OCI-LY7 (cell line): ENCODE data around the gene NOTCH4. TPM values are rescaled to one million over a fixed set of nuclear protein-coding genes. Genes with fewer than 3 reads are reported as not detected.

Source experiments
- BruUV-seq: library from RNA; stranded (reverse); fragments of 400-500 nt; replicated peaks from 2 replicates; lab custom pipeline; 2021; lab: Mats Ljungman, UMichigan
- CTCF ChIA-PET: fragments of 300-600 bp; sonication (Branson Sonifier 250); formaldehyde crosslinking; loops from one replicate; lab custom pipeline; 2022; ENCODE audit warnings: antibody characterized with exemption; ENCODE audit not compliant: unreplicated experiment; lab: Charles Lee
- POLR2A ChIA-PET: fragments of 300-600 bp; sonication (Branson Sonifier 250); formaldehyde crosslinking; loops from one replicate; lab custom pipeline; 2022; ENCODE audit warnings: antibody characterized with exemption; lab: Charles Lee
- DNase-seq: peaks from one replicate; pipeline ENCODE4 v3.0.0-alpha.2; 2015; ENCODE audit warnings: low spot score
- H2AFZ ChIP-seq: fragments of 200-600 bp; sonication (generic), shearing (Covaris generic); 2 replicates; pipeline ENCODE4 v1.6.1; 2014; ENCODE audit warnings: mild to moderate bottlenecking, antibody characterized with exemption, low read length, moderate library complexity
- H3K27ac ChIP-seq: fragments of 200-600 bp; sonication (generic); 2 replicates; pipeline ENCODE4 v1.5.1; 2014; ENCODE audit warnings: mixed run types, low read depth, mild to moderate bottlenecking, moderate library complexity, low read length, inconsistent platforms; ENCODE audit not compliant: poor library complexity, severe bottlenecking
- H3K36me3 ChIP-seq: fragments of 200-600 bp; sonication (generic); 2 replicates; pipeline ENCODE4 v1.6.1; 2014; ENCODE audit warnings: mild to moderate bottlenecking, antibody characterized with exemption, low read length, moderate library complexity, mixed read lengths; ENCODE audit not compliant: insufficient read depth
- H3K4me1 ChIP-seq: fragments of 200-600 bp; sonication (generic); 2 replicates; pipeline ENCODE4 v1.5.1; 2014; ENCODE audit warnings: mild to moderate bottlenecking, low read length; ENCODE audit not compliant: insufficient read depth, poor library complexity, severe bottlenecking
- H3K4me2 ChIP-seq: fragments of 200-600 bp; sonication (generic); 2 replicates; pipeline ENCODE4 v1.6.1; 2014; ENCODE audit warnings: mild to moderate bottlenecking, low read length
- H3K4me3 ChIP-seq: fragments of 200-600 bp; sonication (generic); 2 replicates; pipeline ENCODE4 v1.5.1; 2014; ENCODE audit warnings: mild to moderate bottlenecking, low read depth, low read length; ENCODE audit not compliant: poor library complexity, severe bottlenecking
- H3K79me2 ChIP-seq: fragments of 200-600 bp; sonication (generic); 2 replicates; pipeline ENCODE4 v1.6.1; 2016; ENCODE audit warnings: low read depth, mild to moderate bottlenecking, low read length, moderate library complexity, mixed read lengths; ENCODE audit not compliant: insufficient read depth
- H3K9me2 ChIP-seq: fragments of 200-600 bp; sonication (generic); 2 replicates; pipeline ENCODE4 v1.6.1; 2016; ENCODE audit warnings: mild to moderate bottlenecking, low read length, mixed read lengths; ENCODE audit not compliant: insufficient read depth
- H3K9me3 ChIP-seq: fragments of 200-600 bp; sonication (generic); 2 replicates; pipeline ENCODE4 v1.6.1; 2014; ENCODE audit warnings: mild to moderate bottlenecking, mixed run types, low read length, mixed read lengths
- H4K20me1 ChIP-seq: fragments of 200-600 bp; sonication (generic); 2 replicates; pipeline ENCODE4 v1.6.1; 2014; ENCODE audit warnings: mild to moderate bottlenecking, antibody characterized with exemption, low read length, moderate library complexity, mixed read lengths; ENCODE audit not compliant: insufficient read depth
- EZH2phosphoT487 ChIP-seq: fragments of 200-600 bp; sonication (generic); IDR thresholded peaks from 2 replicates; pipeline ENCODE4 v1.6.1; 2018; ENCODE audit warnings: low read depth, borderline replicate concordance, mild to moderate bottlenecking, mixed run types, antibody characterized with exemption, low read length, moderate library complexity, mixed read lengths
- intact Hi-C: fragments of 100-400 bp; cut with micrococcal nuclease; formaldehyde crosslinking; loops from one replicate; pipeline ENCODE4 v1.10.0; 2022; ENCODE audit not compliant: unreplicated experiment
- microRNA-seq: library from miRNA; unstranded; fragments of <30 nt; microRNA quantifications from one replicate; pipeline ENCODE4 v1.2.0, GENCODE V29; 2022; ENCODE audit warnings: borderline replicate concordance
- small RNA-seq: library from RNA; depleted of rRNA; stranded (forward); fragments of <200 nt; gene quantifications from one replicate; pipeline ENCODE3, GENCODE V24; 2014
- total RNA-seq, 2 experiments: library from RNA; depleted of rRNA in 1 of 2; stranded (reverse); fragments of >200 nt in 1 of 2; shearing (Covaris generic) in 1 of 2; gene quantifications; 2 replicates each; pipeline ENCODE4 v1.2.3, GENCODE V29; 2014 to 2022
- TF ChIP-seq, protein P1 (sequence below): fragments of 200-600 bp; sonication (generic); conservative IDR thresholded peaks from 2 replicates; pipeline ENCODE4 v1.5.1; 2014; ENCODE audit warnings: mild to moderate bottlenecking, antibody characterized with exemption, low read length, moderate library complexity, mixed read lengths

Gene NOTCH4
- total RNA-seq, 2 experiments from 2014 or later: 1.4 to 2.4 TPM

DNA sequence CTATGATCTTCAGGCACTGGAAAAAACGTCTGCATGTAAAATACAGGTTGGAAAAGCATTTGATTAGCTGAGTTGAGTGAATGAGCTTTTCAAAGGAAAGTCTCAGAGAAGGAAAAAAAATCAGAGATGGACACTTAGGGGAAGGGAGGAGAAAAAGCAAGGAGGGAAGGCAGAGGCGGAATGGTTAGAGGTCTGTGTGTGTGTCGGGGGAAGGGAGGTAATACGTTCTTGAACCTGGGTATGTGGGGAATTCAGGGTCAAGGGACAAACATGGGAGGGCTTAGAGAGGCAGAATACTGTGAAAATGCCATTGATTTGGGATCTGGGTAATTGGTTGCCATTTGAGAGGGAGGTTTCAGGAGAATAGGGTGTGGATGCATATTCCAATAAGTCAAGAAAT lies 77.2 kb downstream of the NOTCH4 start:
- no peak for TF ChIP-seq EZH2phosphoT487
- TF ChIP-seq, protein P1, sequence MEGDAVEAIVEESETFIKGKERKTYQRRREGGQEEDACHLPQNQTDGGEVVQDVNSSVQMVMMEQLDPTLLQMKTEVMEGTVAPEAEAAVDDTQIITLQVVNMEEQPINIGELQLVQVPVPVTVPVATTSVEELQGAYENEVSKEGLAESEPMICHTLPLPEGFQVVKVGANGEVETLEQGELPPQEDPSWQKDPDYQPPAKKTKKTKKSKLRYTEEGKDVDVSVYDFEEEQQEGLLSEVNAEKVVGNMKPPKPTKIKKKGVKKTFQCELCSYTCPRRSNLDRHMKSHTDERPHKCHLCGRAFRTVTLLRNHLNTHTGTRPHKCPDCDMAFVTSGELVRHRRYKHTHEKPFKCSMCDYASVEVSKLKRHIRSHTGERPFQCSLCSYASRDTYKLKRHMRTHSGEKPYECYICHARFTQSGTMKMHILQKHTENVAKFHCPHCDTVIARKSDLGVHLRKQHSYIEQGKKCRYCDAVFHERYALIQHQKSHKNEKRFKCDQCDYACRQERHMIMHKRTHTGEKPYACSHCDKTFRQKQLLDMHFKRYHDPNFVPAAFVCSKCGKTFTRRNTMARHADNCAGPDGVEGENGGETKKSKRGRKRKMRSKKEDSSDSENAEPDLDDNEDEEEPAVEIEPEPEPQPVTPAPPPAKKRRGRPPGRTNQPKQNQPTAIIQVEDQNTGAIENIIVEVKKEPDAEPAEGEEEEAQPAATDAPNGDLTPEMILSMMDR: no peak
- H3K9me2 ChIP-seq: no peaks in the 10 kb centered on the region
- no peak overlapping the region for H2AFZ ChIP-seq
- H3K36me3 ChIP-seq: no peaks in the 10 kb centered on the region
- no peak overlapping the region for H3K4me2 ChIP-seq
- H3K4me3 ChIP-seq: no peak overlapping the region
- BruUV-seq: no TSS peak
- POLR2A ChIA-PET: no interaction called here
- no peaks in the 10 kb centered on the region for H3K9me3 ChIP-seq
- no peaks in the 10 kb centered on the region for H3K79me2 ChIP-seq
- intact Hi-C loops: no loop called here
- no peaks in the 10 kb centered on the region for H4K20me1 ChIP-seq
- no peaks in the 10 kb centered on the region for H3K4me1 ChIP-seq
- DNase-seq: no peak
- no peak overlapping the region for H3K27ac ChIP-seq
- CTCF ChIA-PET: no interaction called here

DNA sequence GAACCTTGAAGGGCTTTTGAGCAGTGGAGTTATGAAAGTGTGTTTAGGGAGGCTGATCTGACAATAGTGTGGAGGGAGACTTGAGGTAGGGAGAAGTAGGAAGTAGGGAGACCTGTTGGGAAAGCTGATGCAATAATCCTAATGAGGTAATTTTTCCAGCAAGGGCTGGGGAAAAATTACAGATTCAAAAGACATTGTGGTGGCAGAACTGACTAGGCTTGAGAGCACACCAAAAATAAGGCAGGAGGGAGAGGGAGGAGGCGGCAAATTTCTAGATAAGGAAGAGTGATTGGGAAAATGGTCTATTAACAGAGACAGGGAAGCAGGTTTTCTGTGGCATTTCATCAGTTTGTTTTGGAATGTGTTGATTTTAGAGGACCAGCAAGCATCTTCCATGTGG lies 77.6 kb downstream of the NOTCH4 start:
- no peaks in the 10 kb centered on the region for H3K9me3 ChIP-seq
- intact Hi-C loops: no loop called here
- no TSS peak for BruUV-seq
- H3K36me3 ChIP-seq: no peaks in the 10 kb centered on the region
- TF ChIP-seq EZH2phosphoT487: no peak
- TF ChIP-seq, protein P1: no peak
- no peaks in the 10 kb centered on the region for H3K4me1 ChIP-seq
- no peak overlapping the region for H3K4me2 ChIP-seq
- no peak overlapping the region for H2AFZ ChIP-seq
- H3K79me2 ChIP-seq: no peaks in the 10 kb centered on the region
- H3K27ac ChIP-seq: no peak overlapping the region
- no peaks in the 10 kb centered on the region for H3K9me2 ChIP-seq
- CTCF ChIA-PET: no interaction called here
- POLR2A ChIA-PET: no interaction called here
- no peaks in the 10 kb centered on the region for H4K20me1 ChIP-seq
- H3K4me3 ChIP-seq: no peak overlapping the region
- no peak for DNase-seq

Small RNAs within 50 kb of the gene (microRNA-seq; reads per million reads assigned to microRNA genes)
- gene MIR6721: 2.3 reads per million
- gene MIR6833: not detected

Small RNAs within 50 kb of the gene (small RNA-seq; reads per million reads assigned to genes)
- gene AL662884.1 (not detected), gene MIR6833 (not detected)

Other genes with a start within 250 kb of the NOTCH4 start
- gene C4A, start 242.0 kb downstream of the NOTCH4 start, total RNA-seq (2014; rRNA removed; shearing (Covaris generic)): 2.2 and 2.9 TPM in 2 replicates
- gene C4A, start 242.0 kb downstream of the NOTCH4 start, total RNA-seq (2022): 4.8 and 6.6 TPM in 2 replicates
- 2.5 and 2.9 TPM in 2 replicates for gene C4B, start 209.3 kb downstream of the NOTCH4 start, total RNA-seq (2014; rRNA removed; shearing (Covaris generic))
- gene C4B, start 209.3 kb downstream of the NOTCH4 start, total RNA-seq (2022): 3.7 and 4.2 TPM in 2 replicates
- not detected in 2 replicates for gene CYP21A2, start 185.7 kb downstream of the NOTCH4 start, total RNA-seq (2014; rRNA removed; shearing (Covaris generic))
- not detected in 2 replicates for gene CYP21A2, start 185.7 kb downstream of the NOTCH4 start, total RNA-seq (2022)
- 1.7 and 7.1 TPM in 2 replicates for gene TNXB, start 114.7 kb downstream of the NOTCH4 start, total RNA-seq (2014; rRNA removed; shearing (Covaris generic))
- 9.2 and 10.5 TPM in 2 replicates for gene TNXB, start 114.7 kb downstream of the NOTCH4 start, total RNA-seq (2022)
- 44.8 and 57.7 TPM in 2 replicates for gene ATF6B, start 95.8 kb downstream of the NOTCH4 start, total RNA-seq (2014; rRNA removed; shearing (Covaris generic))
- gene ATF6B, start 95.8 kb downstream of the NOTCH4 start, total RNA-seq (2022): 122 and 125 TPM in 2 replicates
- gene FKBPL, start 93.8 kb downstream of the NOTCH4 start, total RNA-seq (2014; rRNA removed; shearing (Covaris generic)): 10.1 and 11.6 TPM in 2 replicates
- 8.2 and 8.4 TPM in 2 replicates for gene FKBPL, start 93.8 kb downstream of the NOTCH4 start, total RNA-seq (2022)
- gene PRRT1, start 72.1 kb downstream of the NOTCH4 start, total RNA-seq (2014; rRNA removed; shearing (Covaris generic)): 0.13 and 0.47 TPM in 2 replicates
- 2.4 and 3.5 TPM in 2 replicates for gene PRRT1, start 72.1 kb downstream of the NOTCH4 start, total RNA-seq (2022)
- 111 and 130 TPM in 2 replicates for gene PPT2, start 69.9 kb downstream of the NOTCH4 start, total RNA-seq (2014; rRNA removed; shearing (Covaris generic))
- 34.1 and 39.0 TPM in 2 replicates for gene PPT2, start 69.9 kb downstream of the NOTCH4 start, total RNA-seq (2022)
- gene EGFL8, start 59.5 kb downstream of the NOTCH4 start, total RNA-seq (2014; rRNA removed; shearing (Covaris generic)): 7.4 and 11.4 TPM in 2 replicates
- 21.6 and 23.0 TPM in 2 replicates for gene EGFL8, start 59.5 kb downstream of the NOTCH4 start, total RNA-seq (2022)
- gene AGPAT1, start 48.0 kb downstream of the NOTCH4 start, total RNA-seq (2014; rRNA removed; shearing (Covaris generic)): 18.0 and 24.5 TPM in 2 replicates
- gene AGPAT1, start 48.0 kb downstream of the NOTCH4 start, total RNA-seq (2022): 28.1 and 30.1 TPM in 2 replicates
- gene RNF5, start 45.7 kb downstream of the NOTCH4 start, total RNA-seq (2014; rRNA removed; shearing (Covaris generic)): 51.3 and 59.9 TPM in 2 replicates
- gene RNF5, start 45.7 kb downstream of the NOTCH4 start, total RNA-seq (2022): 50.6 and 56.1 TPM in 2 replicates
- gene AGER, start 39.8 kb downstream of the NOTCH4 start, total RNA-seq (2014; rRNA removed; shearing (Covaris generic)): 6.6 and 6.7 TPM in 2 replicates
- gene AGER, start 39.8 kb downstream of the NOTCH4 start, total RNA-seq (2022): 26.9 and 29.9 TPM in 2 replicates
- gene PBX2, start 33.9 kb downstream of the NOTCH4 start, total RNA-seq (2014; rRNA removed; shearing (Covaris generic)): 23.1 and 23.7 TPM in 2 replicates
- gene PBX2, start 33.9 kb downstream of the NOTCH4 start, total RNA-seq (2022): 77.3 and 80.5 TPM in 2 replicates
- 94.4 and 101 TPM in 2 replicates for gene GPSM3, start 31.4 kb downstream of the NOTCH4 start, total RNA-seq (2014; rRNA removed; shearing (Covaris generic))
- 99.9 and 100 TPM in 2 replicates for gene GPSM3, start 31.4 kb downstream of the NOTCH4 start, total RNA-seq (2022)
- not detected in 2 replicates for gene TSBP1, start 147.8 kb upstream of the NOTCH4 start, total RNA-seq (2014; rRNA removed; shearing (Covaris generic))
- gene TSBP1, start 147.8 kb upstream of the NOTCH4 start, total RNA-seq (2022): not detected in 2 replicates
- gene BTNL2, start 183.1 kb upstream of the NOTCH4 start, total RNA-seq (2014; rRNA removed; shearing (Covaris generic)): 2.9 and 3.1 TPM in 2 replicates
- 4.9 and 5.1 TPM in 2 replicates for gene BTNL2, start 183.1 kb upstream of the NOTCH4 start, total RNA-seq (2022)
- 1,088 and 1,231 TPM in 2 replicates for gene HLA-DRA, start 215.8 kb upstream of the NOTCH4 start, total RNA-seq (2014; rRNA removed; shearing (Covaris generic))
- gene HLA-DRA, start 215.8 kb upstream of the NOTCH4 start, total RNA-seq (2022): 552 and 585 TPM in 2 replicates